ENCODE data around the gene SNX7.

Gene SNX7

DNA sequence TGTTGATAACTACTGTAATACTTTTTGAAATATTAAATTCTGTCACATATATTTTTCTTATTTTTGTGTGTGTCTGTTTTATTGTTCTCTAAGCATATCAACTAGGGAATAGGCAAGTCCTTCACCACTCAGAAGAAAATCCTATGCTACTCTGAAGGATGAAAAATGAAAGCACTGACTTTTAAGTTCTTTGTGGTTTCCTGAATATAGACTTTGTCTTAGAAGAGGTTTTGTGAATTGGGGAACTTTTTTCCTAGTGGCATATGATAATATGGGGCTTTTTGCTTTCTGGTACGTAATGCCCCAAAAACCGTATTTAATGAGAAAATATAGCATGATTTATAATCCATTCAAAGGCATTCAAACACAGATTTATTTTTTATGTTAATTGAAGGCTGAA is 136.0 kb downstream of the SNX7 start:
- no peak for DNase-seq (ENCODE audit: low read depth, low spot score)
- H3K4me3 ChIP-seq (ENCODE audit: low read length): no peak overlapping the region
- H3K36me3 ChIP-seq (ENCODE audit: control insufficient read depth, insufficient read depth, low read length): no peaks in the 10 kb centered on the region
- no peak overlapping the region for H3K27ac ChIP-seq (ENCODE audit: low read length)
- no peaks in the 10 kb centered on the region for H3K27me3 ChIP-seq (ENCODE audit: control insufficient read depth, insufficient read depth, low read length)
- H3K9me3 ChIP-seq (ENCODE audit: control insufficient read depth, insufficient read depth, low read length): no peaks in the 10 kb centered on the region
- WGBS (ENCODE audit: insufficient coverage, insufficient read length): no CpG with 5 or more reads among the region's 2 CpGs
- no peaks in the 10 kb centered on the region for H3K4me1 ChIP-seq (ENCODE audit: control insufficient read depth, insufficient read depth, low read length)
